HG03280 (cell line): Measurements from ENCODE around the gene CLCN2.
A peak's percentile ranks its signal among the peaks of the same experiment; 100 is the strongest.
"Not testable (repeated sequence)": the region's sequence is repeated elsewhere in the genome, so short reads cannot be mapped to it uniquely, and the experiment has no call there.

ENCODE experiments used
- ATAC-seq: cut with Tn5 transposase; IDR thresholded peaks from one replicate; pipeline ENCODE4 v1.9.1; 2021; ENCODE audit warnings: mild to moderate bottlenecking, moderate library complexity; ENCODE audit not compliant: unreplicated experiment

The CLCN2 gene

DNA sequence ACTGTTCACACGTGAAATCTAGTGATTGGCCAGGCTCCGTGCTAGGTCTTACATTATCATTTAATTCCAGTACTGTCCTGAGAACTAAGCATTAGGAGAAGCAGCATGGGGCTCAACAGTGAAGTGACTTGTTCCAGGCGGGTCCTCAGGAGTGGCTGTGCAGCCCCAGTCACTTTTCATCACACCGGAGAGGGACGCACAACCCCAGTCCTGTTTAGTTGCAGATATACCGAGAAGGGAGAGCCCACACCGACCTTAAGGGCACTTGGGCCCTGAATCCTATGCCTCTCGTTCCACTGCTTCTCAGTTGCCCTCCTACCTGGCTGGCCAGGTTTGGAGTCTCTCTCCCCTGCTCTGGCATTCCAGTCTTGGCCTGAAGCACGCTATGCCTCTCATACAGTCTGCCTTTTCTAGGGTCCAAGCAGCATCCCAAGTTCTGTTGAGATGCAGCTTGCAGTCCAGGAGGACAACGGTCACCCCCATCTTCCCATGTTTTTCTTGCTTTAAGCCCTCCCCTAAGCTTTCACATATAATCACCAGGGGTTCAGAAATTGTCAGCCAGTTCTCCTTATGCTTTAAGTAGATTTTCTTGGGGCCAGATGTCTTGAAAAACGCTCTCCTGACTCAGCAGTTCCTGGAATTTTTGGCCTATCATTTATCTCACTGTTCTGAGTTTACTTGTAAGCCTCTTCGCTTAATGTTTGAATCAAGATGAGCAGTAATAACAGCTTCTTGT, 13.9 kb downstream of the CLCN2 start:
- no peak for ATAC-seq

DNA sequence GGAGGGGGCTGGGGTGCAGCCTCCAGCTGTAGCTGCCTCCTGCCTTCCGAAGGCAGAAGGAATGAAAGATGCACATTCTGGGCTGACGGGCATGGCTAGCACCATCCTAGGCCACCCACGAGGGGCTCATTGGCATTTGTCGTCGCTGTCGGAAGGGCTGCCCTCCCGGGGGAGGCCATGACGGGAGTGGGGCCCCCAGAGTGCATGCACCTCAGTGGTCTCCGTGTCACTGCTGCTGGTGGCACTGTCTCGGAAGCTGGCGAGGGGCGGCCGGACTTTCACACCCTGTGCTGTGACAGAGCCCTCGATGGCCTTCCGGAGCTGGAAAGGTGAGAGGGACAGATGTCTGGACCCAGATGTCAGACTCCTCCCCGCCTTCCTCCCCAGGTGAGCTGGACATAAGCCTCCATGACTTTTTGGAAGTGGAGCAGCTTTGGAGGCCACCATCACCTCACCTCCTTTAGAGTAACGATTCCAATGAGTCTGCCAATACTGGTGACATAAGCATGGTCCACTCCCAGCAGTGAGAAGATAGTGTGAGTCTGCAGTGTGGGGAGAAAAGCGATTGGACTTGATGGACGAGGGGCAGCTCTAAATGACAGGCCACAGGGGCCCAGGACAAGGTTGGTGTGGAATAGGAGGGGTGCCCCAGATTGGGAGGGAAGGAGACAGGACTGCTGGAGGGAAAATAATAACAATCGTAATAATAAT, 14.8 kb downstream of the CLCN2 start:
- ATAC-seq: no peak

DNA sequence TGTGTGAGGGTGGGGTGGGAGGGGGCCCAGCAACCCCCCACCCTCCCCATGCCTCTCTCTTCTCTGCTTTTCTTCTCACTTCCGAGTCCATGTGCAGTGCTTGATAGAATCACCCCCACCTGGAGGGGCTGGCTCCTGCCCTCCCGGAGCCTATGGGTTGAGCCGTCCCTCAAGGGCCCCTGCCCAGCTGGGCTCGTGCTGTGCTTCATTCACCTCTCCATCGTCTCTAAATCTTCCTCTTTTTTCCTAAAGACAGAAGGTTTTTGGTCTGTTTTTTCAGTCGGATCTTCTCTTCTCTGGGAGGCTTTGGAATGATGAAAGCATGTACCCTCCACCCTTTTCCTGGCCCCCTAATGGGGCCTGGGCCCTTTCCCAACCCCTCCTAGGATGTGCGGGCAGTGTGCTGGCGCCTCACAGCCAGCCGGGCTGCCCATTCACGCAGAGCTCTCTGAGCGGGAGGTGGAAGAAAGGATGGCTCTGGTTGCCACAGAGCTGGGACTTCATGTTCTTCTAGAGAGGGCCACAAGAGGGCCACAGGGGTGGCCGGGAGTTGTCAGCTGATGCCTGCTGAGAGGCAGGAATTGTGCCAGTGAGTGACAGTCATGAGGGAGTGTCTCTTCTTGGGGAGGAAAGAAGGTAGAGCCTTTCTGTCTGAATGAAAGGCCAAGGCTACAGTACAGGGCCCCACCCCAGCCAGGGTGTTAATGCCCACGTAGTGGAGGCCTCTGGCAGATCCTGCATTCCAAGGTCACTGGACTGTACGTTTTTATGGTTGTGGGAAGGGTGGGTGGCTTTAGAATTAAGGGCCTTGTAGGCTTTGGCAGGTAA, 15.9 kb downstream of the CLCN2 start:
- no peak for ATAC-seq

DNA sequence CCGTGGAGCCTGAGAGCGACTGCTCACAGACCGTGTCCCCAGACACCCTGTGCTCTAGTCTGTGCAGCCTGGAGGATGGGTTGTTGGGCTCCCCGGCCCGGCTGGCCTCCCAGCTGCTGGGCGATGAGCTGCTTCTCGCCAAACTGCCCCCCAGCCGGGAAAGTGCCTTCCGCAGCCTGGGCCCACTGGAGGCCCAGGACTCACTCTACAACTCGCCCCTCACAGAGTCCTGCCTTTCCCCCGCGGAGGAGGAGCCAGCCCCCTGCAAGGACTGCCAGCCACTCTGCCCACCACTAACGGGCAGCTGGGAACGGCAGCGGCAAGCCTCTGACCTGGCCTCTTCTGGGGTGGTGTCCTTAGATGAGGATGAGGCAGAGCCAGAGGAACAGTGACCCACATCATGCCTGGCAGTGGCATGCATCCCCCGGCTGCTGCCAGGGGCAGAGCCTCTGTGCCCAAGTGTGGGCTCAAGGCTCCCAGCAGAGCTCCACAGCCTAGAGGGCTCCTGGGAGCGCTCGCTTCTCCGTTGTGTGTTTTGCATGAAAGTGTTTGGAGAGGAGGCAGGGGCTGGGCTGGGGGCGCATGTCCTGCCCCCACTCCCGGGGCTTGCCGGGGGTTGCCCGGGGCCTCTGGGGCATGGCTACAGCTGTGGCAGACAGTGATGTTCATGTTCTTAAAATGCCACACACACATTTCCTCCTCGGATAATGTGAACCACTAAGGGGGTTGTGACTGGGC, 16.7 kb downstream of the CLCN2 start:
- no peak for ATAC-seq

DNA sequence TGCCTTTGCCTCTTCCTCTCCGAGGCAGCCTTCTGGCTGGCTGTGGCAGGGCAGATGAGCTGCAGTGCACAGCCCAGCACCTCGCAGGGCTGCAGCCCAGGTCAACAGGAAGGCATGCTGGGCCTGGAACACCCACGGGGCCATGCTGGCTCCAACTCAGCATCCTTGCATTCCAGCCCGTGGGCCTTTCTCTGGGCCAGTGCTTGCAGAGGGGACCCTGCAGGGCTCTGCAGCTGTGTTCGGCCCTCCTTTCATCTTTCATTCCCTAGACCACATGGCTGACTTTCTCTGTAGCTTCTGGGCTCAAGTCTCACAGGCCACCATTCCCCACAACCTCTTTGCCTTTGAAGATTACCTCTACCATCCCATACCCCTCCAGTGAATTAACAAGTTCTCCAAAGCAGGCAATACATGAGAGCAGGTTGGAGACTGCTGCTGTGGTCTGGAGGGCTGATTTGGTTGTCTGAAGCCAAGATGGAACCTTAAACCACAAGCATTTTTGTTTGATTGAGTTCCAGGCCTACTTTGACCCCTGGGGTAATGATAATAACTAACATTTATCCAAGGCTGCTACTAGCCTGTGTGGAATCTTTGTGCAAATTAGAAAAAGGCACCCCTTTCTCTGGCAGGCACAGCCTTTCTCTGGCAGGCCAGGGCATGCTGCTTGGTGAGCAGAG, 18.1 kb downstream of the CLCN2 start:
- no peak for ATAC-seq

DNA sequence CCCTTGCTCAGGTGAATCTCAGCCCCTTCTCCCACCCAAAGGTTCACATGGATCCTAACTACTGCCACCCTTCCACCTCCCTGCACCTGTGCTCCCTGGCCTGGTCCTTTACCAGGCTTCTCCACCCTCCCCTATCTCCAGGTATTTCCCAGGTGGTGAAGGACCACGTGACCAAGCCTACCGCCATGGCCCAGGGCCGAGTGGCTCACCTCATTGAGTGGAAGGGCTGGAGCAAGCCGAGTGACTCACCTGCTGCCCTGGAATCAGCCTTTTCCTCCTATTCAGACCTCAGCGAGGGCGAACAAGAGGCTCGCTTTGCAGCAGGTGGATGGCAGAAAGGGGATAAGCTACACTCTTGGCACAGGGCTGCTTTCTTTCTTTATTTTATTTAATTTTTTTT, 19.5 kb downstream of the CLCN2 start:
- no peak for ATAC-seq

DNA sequence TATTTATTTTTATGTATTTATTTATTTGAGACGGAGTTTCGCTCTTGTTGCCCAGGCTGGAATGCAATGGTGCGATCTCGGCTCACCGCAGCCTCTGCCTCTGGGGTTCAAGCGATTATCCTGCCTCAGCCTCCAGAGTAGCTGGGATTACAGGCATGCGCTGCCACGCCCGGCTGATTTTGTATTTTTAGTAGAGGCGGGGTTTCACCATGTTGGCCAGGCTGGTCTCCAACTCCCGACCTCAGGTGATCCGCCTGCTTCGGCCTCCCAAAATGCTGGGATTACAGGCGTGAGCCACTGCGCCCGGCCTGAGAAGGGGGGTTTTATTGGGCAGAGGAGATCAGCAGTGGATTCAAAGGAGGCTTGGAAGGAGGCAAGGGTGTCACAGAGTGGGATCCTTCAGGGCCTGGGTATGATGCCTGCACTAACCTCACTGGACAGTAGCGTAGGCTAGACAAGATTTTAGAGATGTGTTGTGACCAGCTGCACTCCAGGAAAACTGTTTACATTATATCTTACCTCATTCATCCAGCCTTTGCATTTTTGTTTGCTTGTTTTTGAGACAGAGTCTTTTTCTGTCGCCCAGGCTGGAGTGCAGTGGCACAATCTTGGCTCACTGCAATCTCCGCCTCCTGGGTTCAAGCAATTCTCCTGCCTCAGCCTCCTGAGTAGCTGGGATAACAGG, 21.8 kb downstream of the CLCN2 start:
- not testable (repeated sequence) for ATAC-seq

DNA sequence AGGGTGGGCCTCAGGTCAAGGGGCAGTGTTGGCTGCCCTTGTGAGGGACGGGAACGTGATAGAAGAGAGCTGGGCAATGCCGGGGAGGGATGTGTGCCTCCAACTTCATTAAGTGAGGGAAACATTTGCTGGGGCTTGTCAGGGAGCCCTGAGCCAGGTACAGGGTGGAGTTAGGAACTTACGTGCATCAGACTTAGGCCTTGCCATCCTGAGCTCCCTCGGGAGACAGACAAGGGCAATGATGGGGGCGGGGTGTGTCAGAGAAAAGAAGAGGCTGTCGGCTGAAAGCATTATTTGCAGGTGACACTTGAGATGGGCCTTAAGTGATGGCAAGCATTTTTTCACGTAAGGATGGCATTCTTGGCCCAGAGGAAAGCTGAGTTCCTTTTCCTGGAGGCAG, 22.4 kb downstream of the CLCN2 start:
- no peak for ATAC-seq

DNA sequence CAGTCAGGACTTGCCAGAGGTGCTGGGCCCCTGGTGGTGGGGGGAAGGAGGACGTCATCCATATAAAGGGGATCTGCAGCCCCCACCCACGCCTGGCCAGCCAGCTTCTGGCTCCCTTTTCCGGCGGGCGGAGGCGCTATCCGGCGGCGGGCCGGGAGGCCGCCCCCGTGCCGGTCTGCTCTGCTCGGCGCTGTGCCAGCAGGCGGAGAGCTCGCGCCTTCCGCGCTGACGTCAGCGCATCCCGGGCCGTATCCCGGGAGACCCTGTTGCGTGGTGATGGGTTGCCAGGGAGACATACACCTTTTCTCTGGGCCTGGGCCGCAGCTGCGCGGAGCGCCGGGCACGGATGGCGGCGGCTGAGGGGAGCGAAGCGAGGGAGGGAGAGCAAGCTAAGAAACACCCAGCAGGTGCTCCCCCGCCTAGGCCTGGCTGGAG, 22.9 kb downstream of the CLCN2 start:
- ATAC-seq: no peak

DNA sequence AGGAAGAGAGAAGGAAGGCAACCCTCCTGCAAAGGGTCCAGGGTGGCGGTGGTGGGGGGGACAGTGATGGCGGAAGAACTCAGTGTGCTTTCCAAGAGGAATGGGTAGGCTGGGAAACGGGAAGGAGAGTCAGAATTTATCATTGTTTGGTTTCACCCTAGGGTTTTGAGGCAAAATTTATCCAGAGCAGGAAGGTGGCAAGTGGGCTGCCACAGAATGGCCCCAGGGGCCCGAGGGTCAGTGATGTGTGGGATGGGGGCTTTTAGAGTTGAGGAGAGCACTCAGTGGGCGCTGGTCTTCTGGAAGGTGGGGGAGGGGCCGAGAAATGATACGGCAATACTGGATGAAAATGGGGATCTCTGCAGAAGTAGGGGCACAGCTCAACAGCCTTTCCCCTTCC, 23.4 kb downstream of the CLCN2 start:
- ATAC-seq: no peak

DNA sequence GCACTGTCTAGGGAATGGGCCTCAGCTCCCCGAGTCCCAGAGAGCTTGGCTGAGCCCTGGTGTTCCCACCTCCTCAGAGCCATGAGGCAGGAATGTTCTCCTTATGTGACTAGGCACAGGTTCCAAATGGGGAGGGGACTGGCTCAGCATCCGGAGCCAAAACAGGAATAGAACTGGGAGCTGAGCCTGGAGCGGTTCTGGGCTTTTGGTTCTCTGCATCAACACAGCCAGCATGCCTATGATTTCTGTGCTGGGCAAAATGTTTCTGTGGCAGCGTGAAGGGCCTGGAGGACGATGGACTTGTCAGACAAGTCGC, 24.0 kb downstream of the CLCN2 start, which contains the start of gene FAM131A:
TSS of gene FAM131A (plus strand) at position 202 of the 316 bp plus-strand sequence. CDS start at position 233, 31 bp downstream.
- no peak for ATAC-seq

DNA sequence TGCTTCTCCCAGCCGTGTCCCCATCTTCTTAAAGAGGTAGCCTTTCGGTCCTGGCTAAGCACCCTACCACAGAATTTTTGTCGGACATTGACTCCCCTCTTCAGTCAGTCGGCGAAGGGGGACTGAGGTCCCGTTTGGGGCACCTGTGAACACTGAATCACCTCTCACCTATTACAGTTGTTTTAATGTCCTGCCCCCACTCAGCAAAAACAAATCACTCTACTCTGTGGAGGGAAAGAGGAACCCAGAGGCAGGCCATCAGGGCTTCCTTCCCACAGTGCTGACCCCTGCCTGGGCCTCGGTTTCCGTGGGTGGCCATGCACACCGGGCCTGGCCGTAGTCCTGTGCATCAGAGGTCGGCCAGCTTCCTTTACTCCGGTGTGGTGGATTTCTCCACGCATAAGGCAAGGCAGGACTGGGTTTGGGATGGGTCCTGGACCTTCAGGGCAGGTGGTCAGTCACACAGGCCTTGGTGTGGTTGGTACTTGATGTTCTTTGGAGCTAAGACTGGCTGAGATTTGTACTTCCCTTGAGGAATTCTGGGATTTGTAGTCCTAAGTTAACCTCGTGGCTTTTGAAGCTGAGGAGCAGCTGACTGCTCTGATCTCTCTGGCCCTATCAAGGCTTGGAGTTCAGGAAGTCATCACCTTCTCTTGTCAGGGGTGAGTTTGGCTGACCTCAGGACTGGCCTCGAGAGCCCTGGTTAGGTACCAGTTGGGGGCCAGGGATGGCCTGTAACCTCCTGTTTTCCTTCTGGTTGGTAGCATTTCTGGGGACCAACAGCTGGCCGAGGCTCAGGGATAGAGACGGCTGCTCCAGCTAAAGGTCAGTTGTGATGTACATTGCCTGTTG, 24.6 kb downstream of the CLCN2 start:
- no peak for ATAC-seq

DNA sequence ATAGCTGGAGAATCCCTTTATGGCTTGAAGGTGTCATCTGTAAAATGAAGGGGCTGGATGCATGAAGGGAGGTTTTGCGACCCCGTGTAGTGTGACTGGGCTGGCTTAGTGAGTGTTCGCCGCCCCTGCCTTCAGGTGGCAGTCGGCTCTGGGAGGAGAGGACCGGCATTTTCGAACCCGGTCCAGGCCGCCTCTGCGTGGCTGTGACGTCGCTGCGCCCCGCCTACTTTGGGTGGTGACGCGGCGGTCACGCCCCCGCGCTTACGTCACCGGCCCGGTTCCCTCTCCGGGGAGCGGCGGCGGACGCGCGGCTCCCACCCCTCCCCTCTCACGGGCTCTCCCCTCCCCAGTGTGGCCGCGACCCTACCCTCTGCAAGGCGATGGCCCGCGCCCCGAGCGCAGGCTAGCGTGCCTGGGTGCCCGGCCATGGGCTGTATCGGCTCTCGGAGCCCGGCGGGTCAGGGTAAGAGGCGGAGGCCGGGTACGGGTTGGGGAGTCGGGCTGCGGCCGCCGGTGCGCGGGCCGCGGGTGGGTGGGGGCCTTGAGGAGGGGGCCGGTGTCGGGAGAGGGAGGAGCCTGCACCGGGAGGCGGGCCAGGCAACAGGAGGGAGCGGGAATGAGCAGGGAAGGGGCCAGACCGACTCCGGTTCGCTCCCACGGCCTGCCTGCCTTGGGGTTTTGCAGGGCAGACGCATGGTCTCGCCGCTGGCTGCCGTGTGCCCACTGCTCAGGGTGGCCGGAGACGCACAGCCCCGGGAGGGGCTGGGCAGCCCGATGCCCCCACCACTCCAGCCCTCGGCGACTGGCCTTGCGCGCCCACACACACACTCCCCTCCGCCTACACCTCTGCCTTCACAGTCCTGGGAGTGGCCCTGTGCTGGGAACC, 25.5 kb downstream of the CLCN2 start:
- ATAC-seq: peak; percentile 84

DNA sequence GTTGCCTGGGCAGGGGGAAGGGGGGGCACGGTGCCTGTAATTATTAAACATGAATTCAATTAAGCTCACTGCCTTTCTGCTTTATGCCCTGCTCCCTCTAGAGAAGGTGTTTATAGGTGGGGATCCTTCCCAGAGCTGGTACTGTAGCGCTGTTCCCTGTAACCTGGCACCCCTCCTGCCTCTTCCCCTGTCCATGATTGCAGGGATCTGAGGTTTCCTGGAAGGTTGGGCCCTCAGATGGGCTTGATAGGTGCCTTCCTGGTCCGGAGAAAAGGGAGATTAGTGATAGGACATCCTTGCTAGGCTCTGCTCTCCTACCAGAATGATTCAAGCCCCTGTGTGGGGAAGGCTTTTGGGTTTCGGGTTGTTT, 26.1 kb downstream of the CLCN2 start:
- no peak for ATAC-seq

DNA sequence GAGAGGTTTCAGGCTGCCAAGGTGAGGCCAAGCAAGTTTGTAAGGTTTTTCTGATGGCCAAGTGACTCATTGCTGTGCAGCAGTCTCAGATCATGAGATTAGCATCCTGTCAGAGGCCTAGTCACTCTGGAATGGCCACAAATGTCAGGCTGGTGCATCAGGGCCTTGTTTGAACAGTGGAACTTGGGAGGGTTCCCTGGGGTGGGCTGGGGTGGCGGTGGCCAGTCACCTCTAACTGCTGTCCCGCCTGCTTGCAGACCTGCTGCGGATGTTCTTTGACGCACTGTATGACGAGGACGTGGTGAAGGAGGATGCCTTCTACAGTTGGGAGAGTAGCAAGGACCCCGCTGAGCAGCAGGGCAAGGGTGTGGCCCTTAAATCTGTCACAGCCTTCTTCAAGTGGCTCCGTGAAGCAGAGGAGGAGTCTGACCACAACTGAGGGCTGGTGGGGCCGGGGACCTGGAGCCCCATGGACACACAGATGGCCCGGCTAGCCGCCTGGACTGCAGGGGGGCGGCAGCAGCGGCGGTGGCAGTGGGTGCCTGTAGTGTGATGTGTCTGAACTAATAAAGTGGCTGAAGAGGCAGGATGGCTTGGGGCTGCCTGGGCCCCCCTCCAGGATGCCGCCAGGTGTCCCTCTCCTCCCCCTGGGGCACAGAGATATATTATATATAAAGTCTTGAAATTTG, 26.8 kb downstream of the CLCN2 start:
- no peak for ATAC-seq

DNA sequence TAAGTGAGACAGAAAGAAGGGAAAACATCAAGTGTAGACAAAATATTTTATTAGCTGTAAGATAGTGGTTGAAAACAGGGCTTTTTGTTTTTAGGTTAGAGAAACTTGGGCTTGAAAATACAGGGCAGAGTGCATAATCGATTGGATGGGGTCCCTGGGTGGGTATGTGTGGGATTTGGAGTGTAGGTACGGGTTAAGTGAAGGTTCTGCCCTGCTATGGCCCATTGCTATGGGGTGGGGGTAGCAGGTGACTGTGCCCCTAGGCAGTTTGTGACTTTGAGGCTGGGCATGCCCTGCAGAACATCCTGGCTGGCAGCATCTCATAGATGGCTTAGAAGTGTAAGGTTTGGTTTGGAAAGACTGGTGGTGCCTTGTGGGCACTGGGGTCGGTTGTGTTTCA, 27.7 kb downstream of the CLCN2 start:
- ATAC-seq: no peak

DNA sequence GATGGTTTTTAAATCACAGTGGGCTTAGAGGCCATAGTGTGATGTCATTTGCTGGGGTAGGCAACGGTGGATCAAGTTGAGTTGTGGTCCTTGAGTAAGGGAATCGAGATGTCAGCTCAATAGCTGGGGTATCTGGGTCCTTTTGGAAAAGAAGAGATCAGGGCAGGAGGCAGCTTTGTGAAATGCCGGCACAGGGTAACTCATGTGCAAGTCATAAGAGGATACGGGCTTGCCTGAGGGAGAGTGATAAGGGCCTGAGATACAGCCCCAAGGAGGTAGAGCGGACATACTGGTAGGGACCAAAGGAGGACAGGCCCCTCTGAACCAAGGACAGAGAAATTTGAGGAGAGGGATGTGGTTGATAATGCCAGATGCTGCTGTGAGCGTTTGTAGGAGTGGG, 28.2 kb downstream of the CLCN2 start:
- ATAC-seq: no peak
